IPS DF 4.7 (cell line): ENCODE data around the gene SH2D3C.

Experiments
- DNase-seq: peaks from one replicate; pipeline ENCODE4 v3.0.0-alpha.2; 2013; ENCODE audit warnings: low spot score; ENCODE audit errors: extremely low read depth

SH2D3C gene

DNA sequence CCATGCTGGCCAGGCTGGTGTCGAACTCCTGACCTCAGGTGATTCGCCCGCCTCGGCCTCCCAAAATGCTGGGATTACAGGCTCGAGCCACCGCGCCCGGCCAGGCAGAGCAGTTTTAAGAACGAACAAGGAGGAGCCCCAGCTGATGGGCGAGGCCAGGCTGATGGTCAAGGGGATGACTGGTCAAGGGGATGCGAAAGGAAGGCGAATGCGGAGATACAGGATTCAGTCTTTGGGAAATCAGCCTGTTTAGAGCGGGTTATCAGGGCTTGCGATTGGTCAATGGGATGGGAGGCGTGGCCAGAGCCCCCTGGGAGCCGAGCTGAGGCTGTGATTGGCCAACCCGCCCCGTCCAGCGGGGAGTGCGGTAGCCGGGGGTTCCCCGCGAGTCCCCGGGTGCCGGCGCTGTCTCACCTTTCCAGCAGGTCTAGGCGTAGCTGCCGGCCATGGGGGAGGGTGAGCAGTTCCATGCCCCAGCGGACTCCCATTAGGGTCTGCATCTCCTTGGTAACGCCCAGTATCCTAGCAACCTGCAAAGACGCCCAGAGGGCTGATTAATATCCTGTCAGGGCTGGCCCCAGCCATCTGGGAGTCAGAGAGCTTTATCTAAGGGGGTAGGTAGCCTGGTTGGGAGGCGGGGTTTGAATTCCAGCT is 35.9 kb downstream of the SH2D3C start:
- no peak for DNase-seq

GRCh38 chr9:127741831-127742434 is 36.5 kb downstream of the SH2D3C start:
- no peak for DNase-seq

- DNase-seq, result no peak
Observed at GRCh38 chr9:127739614-127740330, 38.7 kb downstream of the SH2D3C start.

- no peak for DNase-seq
Observed at GRCh38 chr9:127738666-127739065, 39.8 kb downstream of the SH2D3C start.

- no peak for DNase-seq
Observed at GRCh38 chr9:127735530-127736185, 42.8 kb downstream of the SH2D3C start.

GRCh38 chr9:127734747-127735529 is 43.5 kb downstream of the SH2D3C start, which contains the start of gene TOR2A:
Gene TOR2A (minus strand): TSS chr9:127735294. CDS start chr9:127735270, 24 bp downstream.
- peak; percentile 89 for DNase-seq

- DNase-seq, result no peak
Observed at GRCh38 chr9:127734247-127734746, 44.2 kb downstream of the SH2D3C start.

GRCh38 chr9:127733614-127734013 is 44.9 kb downstream of the SH2D3C start:
- DNase-seq, result no peak

GRCh38 chr9:127732444-127732843 is 46.0 kb downstream of the SH2D3C start:
- no peak for DNase-seq

DNA sequence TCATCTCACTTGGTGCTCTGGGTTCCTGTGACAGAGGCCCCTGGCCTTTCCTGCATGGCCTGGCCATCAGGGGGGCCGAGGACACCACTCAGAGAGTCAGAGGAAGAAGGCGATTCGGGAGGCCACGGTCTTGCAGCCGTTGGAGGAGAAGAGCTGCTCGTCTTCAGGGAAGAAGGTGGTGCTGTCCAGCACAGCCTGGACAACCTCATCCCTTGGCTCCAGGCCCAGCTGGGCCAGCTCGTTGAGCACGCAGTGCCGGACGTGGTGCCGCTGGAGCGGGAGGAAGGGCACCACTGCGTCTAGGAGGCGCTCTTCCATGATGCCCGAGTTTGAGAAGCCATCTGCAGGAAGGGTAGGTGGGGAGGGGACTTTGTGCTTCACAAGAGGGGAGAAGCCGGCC is 46.5 kb downstream of the SH2D3C start:
- DNase-seq, result no peak

DNA sequence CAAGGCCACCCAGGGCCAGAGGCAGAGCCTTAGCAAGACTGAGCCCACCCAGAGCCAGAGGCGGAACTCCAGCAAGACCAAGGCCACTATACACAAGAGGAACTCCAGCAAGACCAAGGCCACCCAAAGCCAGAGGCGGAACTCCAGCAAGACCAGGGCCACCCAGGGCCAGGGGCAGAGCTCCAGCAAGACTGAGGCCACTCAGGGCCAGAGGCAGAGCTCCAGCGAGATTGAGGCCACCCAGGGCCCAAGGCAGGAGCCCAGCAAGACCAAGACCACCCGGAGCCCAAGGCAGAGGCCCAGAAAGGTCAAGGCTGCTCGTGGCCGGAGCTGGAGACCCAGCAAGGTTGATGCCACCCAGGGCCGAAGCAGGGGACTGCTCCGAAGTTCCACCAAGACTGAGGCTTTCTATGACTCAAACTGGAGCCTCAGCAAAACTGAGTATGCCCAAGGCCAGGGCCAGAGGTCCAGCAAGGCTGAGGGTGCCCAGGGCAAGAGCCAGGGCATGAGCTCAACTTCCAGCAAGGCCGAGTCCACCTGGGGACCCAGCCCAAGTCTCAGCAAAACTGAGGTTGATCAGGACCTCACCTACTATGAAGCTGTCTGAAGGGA is 47.6 kb downstream of the SH2D3C start:
- DNase-seq, result no peak

- DNase-seq, result no peak
Observed at GRCh38 chr9:127730262-127730661, 48.2 kb downstream of the SH2D3C start.

DNA sequence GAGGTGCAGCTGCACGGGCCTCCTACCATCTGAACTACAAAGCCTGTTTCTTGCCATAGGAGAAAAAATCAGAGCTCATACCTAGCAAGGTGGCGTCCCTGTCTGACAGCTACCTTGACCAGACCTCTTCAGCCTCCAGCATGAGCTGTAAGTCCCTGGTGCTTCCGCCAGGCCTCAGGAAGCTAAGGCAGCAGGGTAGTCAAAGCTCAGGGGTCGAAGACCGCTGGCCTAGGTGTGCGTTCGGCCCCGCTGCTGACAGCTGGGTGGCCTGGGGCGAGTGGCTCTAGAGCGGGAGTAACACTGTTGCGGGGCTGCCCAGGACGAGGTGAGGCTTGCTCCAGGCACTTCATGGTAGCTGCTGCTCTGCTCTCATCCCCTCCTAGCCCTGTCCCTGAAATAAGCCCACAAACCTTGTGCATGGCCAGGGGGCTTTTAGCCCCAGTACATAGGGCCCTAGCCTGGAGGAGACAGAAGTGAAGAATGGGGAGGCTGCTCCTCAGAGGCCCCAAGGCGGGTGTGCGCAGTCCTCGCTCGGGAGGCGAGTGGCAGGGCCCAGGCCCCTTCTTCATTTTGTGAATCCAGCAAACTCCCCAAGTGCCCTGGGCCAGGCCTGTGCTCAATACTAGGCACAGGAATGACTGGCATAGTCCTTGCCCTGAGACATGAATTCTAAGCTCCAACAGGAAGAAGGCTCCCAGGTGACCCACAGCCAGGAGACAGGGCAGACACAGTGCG is 48.8 kb downstream of the SH2D3C start:
- DNase-seq, result no peak

DNA sequence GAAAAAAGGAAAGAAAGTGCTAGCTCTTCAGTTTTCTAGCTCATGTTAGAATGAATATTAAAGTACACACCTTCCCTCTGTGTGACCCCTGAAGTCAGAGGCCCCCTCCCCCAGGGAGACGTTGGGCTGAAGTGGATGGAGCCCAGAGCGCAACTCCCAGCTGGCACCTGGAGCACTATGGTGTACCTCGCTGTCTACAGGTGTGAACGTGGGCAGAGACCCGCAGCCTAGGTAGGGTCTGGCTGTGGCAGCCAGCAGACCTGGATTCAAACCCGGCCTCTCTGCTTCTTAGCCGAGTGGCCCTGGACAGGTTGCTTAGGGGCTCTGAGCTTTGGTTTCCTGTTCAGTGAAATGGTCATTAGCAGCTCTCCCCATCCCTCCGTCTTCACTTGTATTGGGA is 49.7 kb downstream of the SH2D3C start:
- DNase-seq, result no peak

DNA sequence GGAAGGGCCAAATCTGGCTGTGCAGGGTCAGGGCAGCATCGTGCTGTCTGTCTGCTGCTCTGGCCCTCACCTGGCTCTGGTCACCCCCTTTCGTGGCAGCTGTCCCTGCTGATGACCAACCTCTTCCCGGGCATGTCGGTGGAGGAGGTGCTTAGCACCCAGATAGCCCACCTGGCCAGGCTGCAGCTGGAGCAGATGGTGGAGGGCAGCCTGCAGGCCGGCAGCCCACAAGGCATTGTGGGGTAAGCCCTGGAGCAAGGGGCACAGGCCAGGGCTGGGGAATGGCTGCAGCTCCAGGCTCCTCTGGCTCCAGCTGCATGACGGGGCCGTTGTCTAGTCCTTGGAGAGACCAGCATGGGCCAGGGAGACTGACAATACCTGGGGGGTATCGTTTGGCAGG is 51.6 kb downstream of the SH2D3C start:
- DNase-seq, result no peak

DNA sequence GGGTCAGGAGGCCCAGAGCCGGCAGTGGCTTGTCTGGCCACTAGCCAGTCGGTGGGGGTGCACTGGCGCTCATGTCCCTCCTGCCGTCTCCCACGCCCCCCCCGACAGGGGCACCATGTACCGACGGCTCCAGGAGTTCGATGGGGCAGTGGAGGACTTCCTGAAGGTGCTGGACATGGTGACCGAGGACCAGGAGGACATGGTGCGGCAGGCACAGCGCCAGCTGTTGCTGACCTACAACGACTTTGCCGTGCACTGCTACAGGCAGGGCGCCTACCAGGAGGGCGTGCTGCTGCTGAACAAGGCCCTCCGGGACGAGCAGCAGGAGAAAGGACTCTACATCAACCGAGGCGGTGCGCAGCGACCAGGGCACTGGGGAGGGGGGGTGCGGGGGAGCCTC is 54.5 kb downstream of the SH2D3C start:
- no peak for DNase-seq

DNA sequence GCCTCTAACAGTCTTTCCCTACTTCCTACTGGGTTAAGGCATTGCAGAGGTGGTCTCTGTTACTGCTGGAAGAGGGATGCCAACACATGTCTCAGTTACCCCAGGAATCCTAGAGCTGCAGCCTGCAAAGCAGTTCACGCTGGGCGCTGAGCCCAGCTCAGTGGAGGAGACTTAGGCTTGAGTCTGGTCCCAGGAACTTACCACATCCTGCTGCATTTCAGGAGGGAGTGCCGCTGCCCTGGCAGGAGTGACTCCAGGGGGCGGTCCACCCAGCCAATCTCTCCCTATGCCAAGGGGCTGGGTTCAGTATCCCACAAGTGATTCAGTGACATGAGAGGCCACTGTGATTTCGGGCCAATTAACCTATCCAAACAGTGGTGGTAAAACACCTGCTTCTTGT is 55.0 kb downstream of the SH2D3C start:
- DNase-seq, result no peak

GRCh38 chr9:127723013-127723412 is 55.5 kb downstream of the SH2D3C start:
- no peak for DNase-seq

GRCh38 chr9:127722055-127722745 is 56.3 kb downstream of the SH2D3C start:
- no peak for DNase-seq
